Fibroblast of skin of right biceps (primary cell): Measurements from ENCODE around the gene TMEM108.

Experiments
- DNase-seq: peaks from one replicate; pipeline ENCODE4 v3.0.0-alpha.2; 2013

Gene TMEM108

DNA sequence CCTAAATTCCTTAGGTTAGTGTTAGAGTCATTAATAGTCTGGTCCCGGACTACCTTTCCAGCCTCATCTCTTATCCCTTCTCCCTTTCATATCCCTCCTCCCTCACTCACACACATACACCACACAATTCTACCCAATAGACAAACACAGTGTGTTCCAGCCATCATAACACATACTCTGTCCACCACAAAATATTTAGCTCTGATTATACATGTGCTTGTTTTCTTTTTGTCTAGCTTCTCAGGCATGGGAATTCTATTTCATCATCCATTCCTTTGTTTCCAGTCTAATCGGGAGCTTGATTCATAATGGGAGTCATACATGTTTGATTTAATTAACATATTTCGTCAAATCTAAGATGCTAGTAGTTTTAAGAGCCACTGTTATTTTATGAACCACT is 199.8 kb downstream of the TMEM108 start:
- peak; percentile 35 for DNase-seq

DNA sequence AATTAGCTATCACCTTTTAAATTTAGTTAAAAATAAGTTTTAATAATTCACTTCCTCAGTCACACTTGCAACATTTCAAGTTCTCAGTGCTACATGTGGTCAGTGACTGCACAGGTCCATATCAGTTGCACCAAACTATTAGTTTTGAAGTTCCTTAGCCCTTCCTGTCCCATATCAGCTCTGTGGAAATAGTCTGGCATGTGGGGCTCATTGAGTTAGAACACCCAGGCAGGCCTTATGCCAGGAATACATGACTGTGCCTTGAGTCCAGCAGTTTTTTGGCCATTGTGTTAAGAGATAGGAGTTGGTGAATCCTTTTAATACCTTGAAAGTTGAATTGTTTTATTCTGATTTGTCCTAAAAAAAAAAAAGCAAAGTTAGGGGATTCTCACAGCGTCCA is 207.9 kb downstream of the TMEM108 start:
- DNase-seq, result no peak

DNA sequence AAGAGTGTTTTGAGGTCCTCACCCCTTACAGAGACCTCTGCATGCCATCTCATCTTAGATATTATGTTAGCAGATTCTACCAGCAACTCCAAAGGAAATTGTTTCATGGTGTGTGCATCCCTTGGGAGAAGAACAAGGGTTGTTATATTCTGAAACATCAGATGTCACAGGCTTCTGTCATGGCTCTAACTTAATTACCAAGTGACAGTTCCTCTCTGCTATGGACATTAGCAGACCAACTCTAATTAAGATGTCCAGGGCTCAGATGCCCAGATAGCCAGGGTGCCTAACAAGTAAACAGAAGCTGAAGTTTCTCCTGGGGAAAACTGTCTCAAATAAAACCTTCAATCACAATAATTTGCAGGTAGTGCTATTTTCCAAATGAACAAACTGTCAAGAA is 208.6 kb downstream of the TMEM108 start:
- no peak for DNase-seq

DNA sequence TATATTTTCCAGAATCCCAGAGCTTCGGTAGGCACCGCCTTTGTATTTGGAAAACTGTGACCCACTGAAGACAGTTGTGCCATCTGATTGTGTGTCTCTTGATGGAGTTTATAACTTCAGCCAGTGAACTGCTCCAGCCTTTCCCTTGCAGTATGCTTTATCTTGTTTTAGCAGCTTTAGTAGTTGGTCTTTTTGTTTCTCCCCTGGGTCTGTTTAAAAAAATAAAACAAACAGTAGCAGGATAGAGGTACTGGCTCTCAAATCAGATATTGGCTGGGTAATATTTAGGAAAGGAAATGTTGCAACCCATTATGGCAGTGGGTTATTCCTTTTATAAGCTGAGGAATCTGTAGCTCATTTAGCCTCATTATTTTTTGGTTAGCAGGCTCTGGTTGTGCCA is 210.2 kb downstream of the TMEM108 start:
- no peak for DNase-seq

DNA sequence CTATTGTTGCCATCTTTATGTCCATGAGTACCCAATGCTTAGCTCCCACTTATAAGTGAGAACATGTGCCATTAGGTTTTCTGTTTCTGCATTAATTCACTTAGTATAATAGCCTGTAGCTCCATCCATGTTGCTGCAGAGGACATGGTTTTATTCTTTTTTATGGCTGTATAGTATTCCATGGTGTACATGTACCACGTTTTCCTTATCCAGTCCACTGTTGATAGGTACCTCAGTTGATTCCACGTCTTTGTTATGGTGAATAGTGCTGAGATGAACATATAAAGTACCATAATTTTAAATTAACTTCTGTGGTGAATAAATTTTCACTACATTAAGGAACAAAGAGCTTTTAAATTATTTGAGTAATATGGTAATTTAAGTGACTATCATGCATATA is 211.3 kb downstream of the TMEM108 start:
- no peak for DNase-seq

DNA sequence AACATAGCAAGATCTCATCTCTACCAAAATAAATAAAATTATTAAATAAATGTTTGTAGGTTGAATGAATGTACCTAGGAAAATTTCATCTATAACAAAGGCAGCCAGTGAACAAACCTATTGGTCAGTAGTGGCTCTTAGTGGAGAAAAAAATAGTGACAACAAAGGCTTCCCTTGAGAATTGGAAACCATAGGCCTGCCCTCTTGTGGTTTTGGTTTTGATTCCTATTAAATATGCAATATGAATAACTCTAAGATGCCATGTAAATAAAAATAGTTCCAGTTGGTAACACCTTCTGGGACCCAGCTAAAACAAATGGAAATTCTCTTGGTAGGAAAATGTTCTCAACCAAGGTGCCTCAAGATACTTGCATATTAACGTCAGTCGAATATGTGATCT is 216.0 kb downstream of the TMEM108 start:
- DNase-seq, result no peak

DNA sequence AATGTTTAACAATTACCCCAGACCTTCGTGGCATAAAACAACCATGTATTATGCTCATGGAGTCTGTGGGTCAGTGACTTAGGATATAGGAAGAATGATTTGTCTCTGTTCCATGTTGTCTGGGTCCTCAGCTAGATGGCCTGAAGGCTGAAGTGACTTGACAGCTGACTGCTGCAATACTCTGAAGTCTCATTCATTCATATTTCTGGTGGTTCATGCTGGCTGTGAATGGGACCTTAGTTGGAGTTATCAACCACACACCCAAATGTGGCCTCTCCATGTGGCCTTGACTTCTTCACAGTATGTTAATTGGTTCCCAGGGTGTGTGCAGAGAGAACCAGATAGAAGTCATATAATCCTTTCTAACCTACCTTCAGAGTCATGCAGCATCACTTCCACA is 216.5 kb downstream of the TMEM108 start:
- DNase-seq, result no peak

DNA sequence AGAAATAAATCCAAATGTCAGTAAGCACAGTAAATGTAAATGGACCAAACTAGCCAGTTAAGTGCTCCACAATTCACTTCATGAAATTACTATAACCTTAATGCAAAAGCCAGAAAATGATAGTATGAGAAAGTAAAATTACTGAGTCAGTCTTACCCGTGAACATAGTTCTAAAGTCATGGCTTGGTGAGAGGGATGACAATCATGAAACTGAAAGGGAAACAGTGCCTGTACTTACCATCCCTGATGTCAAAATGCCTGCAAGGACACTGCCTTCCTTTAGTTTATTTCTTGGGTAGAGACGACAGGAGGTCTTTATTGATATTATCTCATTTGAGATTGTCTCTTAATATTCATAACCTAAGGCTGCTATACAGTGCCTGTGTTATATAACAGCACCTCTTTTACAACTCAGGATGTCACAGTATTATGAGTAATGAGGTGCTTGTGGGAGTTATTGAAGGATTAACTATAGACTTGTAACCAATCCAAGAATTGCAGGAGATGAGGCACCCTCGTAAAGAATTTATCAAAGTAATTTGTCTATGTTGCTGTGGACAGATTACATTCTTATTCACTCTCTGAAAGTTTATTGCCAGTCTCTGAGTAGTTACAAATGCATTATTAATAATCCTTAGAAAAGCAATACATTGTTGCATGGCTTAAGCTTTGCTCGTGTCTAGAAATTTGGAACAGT is 218.7 kb downstream of the TMEM108 start:
- DNase-seq, result peak; percentile 53

DNA sequence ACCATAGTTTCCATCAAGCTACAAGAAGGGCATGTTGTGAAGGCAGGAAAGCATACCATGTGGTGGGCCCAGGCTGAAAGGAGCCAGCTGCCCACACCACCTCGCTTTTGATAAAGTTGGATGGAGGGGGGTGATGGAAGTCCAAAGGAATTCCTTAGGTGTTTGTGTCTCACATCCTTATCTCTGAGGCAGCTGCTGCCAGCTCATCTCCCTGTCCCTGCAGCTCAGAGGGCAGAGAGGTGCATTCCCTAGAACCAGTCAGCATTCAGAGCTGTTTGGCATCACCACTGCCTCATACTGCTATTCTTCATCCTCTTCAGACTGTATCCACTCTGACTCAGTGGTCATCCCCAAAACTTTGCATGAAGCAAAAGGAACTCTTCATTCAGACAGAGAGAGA is 220.2 kb downstream of the TMEM108 start:
- no peak for DNase-seq

DNA sequence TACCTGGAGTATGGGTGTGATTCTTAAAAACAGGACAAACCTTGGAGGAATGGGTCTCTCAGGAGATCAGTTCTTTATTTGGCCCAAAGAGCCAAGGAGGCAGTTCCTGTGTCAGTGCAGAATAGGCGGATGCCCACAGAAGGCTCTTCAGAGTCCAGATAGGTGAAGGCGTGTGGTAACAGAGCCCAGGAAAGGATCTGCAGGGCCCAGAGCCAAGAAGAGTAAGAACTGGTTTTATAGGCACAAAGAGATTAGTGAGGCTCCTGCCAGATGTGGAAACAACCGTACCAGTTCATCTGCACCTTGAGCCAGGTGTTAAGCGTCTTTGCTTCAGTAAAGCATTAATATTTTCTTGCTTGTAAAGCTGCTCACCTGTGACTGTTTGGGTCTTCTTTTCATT is 221.6 kb downstream of the TMEM108 start:
- no peak for DNase-seq

DNA sequence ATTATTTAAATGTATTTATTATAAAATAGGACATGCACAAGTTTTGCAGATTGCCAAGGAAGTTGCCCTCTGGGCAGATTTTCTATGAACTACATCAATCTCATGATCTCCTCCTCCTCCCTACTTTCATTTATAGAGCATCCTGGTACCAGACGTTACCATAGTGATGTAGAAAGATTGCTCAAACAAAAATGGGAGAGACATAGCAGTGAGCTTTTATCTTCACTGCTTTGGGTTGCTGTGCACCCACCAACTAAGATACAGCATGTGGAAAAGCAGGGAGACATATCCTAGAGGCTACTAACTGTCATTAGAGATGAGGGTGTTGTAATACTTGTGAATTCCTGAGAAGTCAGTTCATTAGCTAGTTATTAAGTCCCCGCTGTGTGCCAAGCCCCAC is 224.1 kb downstream of the TMEM108 start:
- DNase-seq, result no peak

DNA sequence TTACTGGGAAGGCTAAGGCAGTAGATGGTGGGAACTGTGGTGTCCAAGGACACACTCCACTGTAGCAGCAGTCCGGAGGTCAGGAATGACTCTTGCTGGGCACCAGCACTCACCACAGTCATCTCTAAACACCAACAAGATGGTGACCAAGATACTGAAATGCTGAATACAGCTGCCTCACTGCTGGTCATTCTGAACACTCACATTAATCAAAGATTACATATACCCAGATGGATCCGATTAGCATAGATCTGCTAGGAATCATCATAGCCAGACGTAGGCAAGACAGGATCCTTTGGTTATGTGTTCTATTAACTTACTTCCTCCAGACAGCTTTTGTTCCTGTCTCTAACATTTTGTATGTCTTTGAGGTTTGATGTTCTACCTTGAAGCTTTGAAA is 226.7 kb downstream of the TMEM108 start:
- peak; percentile 11 for DNase-seq

DNA sequence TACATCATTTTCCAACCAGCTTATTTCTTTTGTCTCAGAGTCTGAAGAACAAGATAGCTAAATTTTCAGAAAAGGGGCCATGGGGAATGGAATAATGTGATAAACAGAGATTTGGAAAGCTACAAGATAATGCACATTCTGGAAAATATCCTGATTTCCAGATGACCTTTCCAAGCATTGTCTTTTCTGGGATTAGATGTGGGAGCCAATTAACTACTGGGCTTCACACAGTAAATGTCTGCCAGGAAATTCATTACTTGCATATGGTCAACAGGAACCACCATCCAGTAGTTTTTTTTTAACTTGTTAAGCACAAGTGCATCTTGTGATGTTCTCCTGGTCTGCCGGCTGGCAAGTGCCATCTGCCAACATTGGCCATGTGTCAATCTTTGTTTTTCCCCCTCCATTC is 230.5 kb downstream of the TMEM108 start:
- DNase-seq, result no peak

DNA sequence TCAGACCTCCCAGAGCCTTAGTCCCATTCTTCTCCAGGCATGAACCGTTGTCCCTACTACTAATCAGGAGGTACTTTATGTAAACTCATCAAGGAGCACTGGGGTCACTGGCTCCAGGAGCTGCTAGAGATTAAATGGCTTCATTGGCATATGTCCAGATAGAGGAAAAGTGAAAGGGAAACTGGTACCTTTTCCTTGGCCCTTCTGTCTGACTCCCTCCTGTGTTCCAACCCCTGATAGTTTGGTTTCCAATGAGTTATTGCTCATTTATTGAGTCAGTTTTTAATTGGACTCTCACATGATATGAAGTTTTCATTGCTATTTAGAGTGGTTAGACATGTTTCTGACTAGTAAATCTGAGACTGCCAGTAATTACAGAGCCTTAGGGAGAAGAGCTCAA is 231.2 kb downstream of the TMEM108 start:
- DNase-seq, result no peak

DNA sequence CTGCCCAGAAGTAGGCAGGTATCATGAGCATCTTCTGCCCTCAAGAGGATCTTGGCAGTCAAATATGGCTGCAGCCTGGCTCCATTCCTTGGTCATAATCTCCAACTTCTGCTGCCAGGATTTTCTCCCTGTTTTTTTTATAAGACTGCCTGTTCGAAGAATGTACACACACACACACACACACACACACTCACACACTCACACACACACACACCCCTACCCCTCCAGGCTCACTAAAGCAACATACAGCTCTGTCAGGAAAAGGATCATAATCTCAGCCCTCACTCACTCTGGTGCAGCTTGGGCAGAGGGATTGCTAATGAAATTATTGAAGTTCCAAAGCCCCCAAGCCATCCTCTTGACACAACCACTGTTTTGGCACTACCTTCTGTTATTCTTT is 232.4 kb downstream of the TMEM108 start:
- no peak for DNase-seq

DNA sequence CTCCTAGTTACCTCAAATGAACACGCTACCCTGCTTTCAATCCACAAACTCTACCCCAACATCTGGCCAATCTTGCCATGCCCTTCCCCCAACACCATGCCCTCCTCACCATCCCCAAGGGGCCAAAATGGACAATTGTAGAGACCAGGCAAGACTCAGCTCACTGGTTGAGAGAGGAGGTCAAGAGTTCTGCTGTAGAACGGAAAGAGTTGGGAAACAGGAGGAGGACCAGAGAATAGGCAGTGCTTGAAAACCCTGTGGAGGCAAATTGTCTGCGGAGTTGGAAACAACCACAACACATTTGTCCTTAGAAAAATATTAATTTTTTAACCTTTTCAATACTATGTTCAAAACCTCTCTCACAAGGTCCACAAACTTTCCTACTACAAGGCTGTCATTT is 232.9 kb downstream of the TMEM108 start:
- DNase-seq, result no peak

DNA sequence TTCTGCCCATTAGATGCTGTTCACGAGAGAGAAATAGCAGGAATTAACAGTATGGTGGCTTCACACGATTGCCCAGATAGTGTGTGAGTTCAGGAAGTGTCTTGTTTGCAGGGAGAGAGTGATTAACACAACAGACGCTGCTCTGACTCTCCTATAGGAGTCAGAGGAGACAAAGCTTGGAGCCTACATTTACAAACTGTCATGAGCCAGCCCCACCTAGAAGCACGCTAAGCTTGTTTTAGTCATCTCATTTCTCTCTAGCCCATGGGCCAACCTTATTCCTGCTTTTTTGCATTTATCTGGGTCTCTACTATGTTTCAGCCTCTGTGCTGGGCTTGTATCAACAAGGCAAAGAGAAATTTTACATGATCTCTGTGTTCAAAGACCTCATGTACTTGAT is 233.3 kb downstream of the TMEM108 start:
- no peak for DNase-seq

DNA sequence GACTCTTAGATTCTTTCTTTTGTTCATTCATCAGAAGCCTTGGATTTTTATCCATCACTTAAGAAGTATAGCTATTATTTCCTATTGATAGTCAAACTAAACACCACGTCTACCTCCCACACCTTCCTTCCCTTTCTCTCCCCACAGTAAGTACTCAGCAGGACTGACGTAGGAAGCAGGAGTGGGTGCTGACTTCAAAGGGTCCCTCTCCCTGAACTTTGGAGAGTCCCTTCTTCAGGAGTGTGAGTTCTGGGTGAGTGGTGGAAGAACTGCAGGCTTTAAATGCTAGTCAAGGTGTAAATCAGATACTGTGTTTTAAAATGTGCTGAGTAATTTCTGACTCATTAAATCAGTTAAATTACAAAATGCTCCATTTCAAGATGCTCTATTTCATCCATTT is 235.2 kb downstream of the TMEM108 start:
- DNase-seq, result no peak

DNA sequence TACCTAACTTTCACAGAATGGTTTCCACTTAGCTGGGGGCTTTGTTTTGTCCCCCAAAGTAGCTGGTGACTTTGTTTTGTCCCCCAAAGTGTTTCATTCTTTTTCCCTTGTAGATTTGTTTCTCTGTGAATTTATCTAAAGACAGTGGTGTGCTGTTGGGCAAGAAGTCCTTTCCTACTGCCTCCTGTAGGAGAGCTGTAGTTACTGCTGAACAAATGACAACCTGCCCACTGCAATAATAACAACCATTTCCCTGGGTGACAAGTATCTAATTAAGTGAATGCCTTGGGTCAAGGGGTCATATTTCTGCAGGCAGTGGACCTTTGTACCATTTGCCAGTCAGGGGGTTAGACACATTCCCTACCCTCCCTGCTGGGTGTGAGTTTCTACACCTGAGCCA is 236.3 kb downstream of the TMEM108 start:
- no peak for DNase-seq

DNA sequence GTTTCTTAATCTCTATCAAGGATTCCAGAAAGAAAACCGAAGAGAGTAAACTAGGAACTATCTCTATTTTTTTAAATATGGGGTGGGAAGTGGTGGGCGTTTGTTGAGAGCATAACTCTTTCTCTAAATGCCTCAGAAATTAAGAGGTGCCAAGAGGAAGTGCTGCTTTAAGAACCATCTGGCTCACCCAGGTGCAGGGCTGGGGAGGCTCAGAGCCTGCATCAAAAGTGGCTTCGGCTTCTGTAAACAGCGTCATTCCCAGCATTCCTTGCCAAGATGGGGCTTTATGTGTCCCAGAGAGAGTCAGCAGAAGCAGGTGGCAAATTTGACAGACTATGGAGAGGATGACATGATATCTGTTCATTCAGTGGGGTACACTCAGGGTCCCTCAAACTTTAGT is 238.4 kb downstream of the TMEM108 start:
- DNase-seq, result no peak

DNA sequence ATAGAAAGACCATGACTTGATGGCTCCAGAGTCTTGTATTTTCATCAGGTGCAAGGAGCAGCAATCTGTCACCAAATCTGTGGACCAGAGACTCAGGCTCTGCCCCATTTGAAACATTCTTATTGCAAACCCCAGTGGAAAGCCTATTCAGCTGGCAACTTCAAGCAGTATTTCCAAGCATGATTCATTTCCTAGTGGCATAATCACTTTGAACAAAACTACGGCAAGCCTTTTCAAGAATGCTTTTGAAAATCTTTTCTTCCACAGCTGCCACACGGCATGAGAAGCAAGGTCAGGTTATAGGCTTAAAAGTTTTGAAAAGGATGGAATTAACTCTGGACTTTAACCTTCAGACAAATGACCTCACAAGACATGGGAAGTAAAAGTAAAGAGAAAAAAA is 239.6 kb downstream of the TMEM108 start:
- no peak for DNase-seq

DNA sequence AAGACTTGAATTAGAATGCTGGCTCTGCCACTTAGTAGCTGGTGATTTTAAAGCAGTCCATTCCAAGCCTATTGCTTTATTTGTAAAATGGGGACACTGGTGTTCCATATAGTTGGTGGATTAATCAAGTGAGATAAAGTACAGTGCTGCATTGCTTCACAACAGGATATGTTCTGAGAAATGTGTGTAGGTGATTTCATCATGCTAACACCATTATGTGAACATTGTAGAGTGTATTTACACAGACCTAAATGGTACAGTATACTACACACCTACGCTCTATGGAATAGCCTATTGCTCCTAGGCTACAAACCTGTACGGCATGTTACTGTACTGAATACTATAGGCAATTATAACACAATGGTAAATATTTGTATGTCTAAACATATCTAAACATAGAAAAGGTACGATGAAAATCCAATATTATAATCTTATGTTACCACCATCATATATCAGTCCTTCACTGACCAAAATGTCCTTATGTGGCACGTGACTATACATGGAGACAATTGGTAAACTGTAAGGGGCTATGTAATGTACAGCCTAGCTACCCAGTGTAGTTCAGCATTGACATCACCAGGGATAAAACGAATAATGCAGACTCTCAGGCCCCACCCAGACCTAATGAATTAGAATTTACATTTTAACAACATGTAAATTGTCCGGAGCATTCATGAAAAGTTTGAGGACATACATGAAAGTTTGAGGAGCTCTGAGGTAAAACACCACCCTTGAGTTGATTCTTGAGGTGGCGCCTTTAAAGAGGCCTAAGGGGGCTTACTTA is 240.3 kb downstream of the TMEM108 start:
- no peak for DNase-seq

DNA sequence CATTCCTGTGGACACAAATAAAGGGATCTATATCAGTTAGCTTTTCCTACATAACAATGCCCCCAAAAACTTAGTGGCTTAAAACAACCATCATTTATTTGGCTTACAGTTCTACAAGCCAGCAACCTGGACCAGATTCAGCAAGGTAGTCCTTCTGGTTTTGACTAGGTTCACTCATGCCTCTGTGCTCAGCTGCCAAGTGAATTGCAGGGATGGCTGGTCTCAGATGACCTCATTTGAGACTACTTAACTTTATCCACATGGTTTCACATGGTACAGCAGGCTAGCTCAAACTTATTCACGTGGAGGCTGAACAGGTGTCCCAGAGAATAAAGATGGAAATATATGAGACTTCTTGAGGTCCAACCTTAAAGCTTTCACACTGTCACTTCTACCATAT is 242.4 kb downstream of the TMEM108 start:
- DNase-seq, result no peak

DNA sequence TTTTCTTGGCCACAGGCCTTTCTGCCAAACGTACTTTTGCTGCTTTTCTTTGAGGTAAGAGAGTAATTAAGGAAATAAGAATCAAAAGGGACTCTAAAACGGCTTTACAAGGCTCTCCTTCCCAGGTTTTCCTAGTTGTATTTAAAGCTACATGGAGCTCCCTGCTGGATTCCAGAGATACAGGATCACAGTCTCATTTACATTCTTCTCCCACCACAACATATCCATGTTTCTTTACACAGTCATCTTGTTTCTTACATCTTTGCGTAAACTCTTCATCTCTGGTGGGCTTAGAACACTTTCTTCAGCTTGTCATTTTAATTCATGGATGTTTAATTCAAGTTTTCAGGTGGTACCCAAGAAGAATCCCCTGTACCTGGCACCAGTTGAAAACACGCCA is 244.0 kb downstream of the TMEM108 start:
- peak; percentile 70 for DNase-seq
